Stimulated activated naive CD8-positive, alpha-beta T cell treated with anti-CD3 and anti-CD28 coated beads, Interleukin-15, Interleukin-2, amounts not matched to agents 100 ng/mL and 50 ng/mL, for 24 hours (primary cell): ENCODE results near the gene CDC26.

Experiments
- H3K27ac Mint-ChIP-seq: one replicate; pipeline ENCODE4 v1.8.0; 2021; ENCODE audit warnings: mild to moderate bottlenecking, mixed read lengths
- H3K27me3 Mint-ChIP-seq: one replicate; pipeline ENCODE4 v1.8.0; 2021; ENCODE audit warnings: mixed read lengths
- H3K36me3 Mint-ChIP-seq: one replicate; pipeline ENCODE4 v1.8.0; 2021; ENCODE audit warnings: low read depth, mixed read lengths
- H3K4me1 Mint-ChIP-seq: one replicate; pipeline ENCODE4 v1.8.0; 2021; ENCODE audit warnings: low read depth, mixed read lengths
- H3K4me3 Mint-ChIP-seq: one replicate; pipeline ENCODE4 v1.8.0; 2021; ENCODE audit warnings: mild to moderate bottlenecking, mixed read lengths
- H3K9me3 Mint-ChIP-seq: one replicate; pipeline ENCODE4 v1.8.0; 2021; ENCODE audit warnings: mixed read lengths

The CDC26 gene

GRCh38 chr9:113275157-113276131 is at the start of gene CDC26, which contains the start of gene PRPF4:
CDC26 (minus strand) TSS chr9:113275572; CDS start chr9:113272507, 3,065 bp downstream.
PRPF4 (plus strand) TSS chr9:113275658; CDS start chr9:113275744, 86 bp downstream.
- Mint-ChIP-seq H3K36me3 (peaks cover 50% of the 10 kb centered on the region), H3K4me3 (no peak within 1 kb of the TSS), H3K4me1 (peaks cover 35% of the 10 kb centered on the region), H3K27ac (no peak within 1 kb of the TSS), H3K9me3 (no peaks in the 10 kb centered on the region), H3K27me3 (no peaks in the 10 kb centered on the region)

GRCh38 chr9:113322671-113323070 is 47.3 kb upstream of the CDC26 start:
- no peak overlapping the region for H3K27ac Mint-ChIP-seq
- H3K27me3 Mint-ChIP-seq = no peaks in the 10 kb centered on the region
- H3K9me3 Mint-ChIP-seq = no peaks in the 10 kb centered on the region
- no peak overlapping the region for H3K4me3 Mint-ChIP-seq
- no peaks in the 10 kb centered on the region for H3K36me3 Mint-ChIP-seq
- H3K4me1 Mint-ChIP-seq = no peaks in the 10 kb centered on the region

GRCh38 chr9:113320051-113320450 is 44.7 kb upstream of the CDC26 start:
- no peak overlapping the region for H3K27ac Mint-ChIP-seq
- H3K9me3 Mint-ChIP-seq = no peaks in the 10 kb centered on the region
- H3K4me1 Mint-ChIP-seq = no peaks in the 10 kb centered on the region
- H3K36me3 Mint-ChIP-seq = no peaks in the 10 kb centered on the region
- H3K27me3 Mint-ChIP-seq = no peaks in the 10 kb centered on the region
- H3K4me3 Mint-ChIP-seq = no peak overlapping the region

- Mint-ChIP-seq H3K9me3 (no peaks in the 10 kb centered on the region), H3K4me1 (no peaks in the 10 kb centered on the region), H3K27me3 (no peaks in the 10 kb centered on the region), H3K4me3 (no peak overlapping the region), H3K36me3 (no peaks in the 10 kb centered on the region), H3K27ac (no peak overlapping the region)
These were observed 43.7 kb upstream of the CDC26 start for GRCh38 chr9:113319054-113319453.

- Mint-ChIP-seq H3K9me3 (no peaks in the 10 kb centered on the region), H3K27me3 (no peaks in the 10 kb centered on the region), H3K4me1 (no peaks in the 10 kb centered on the region), H3K27ac (no peak overlapping the region), H3K4me3 (no peak overlapping the region), H3K36me3 (no peaks in the 10 kb centered on the region)
These were observed 42.4 kb upstream of the CDC26 start for GRCh38 chr9:113317777-113318176.

- Mint-ChIP-seq H3K27me3 (no peaks in the 10 kb centered on the region), H3K36me3 (no peaks in the 10 kb centered on the region), H3K4me3 (no peak overlapping the region), H3K9me3 (no peaks in the 10 kb centered on the region), H3K4me1 (no peaks in the 10 kb centered on the region), H3K27ac (no peak overlapping the region)
These were observed 40.7 kb upstream of the CDC26 start for GRCh38 chr9:113316030-113316429.

- Mint-ChIP-seq H3K27ac (no peak overlapping the region), H3K9me3 (no peaks in the 10 kb centered on the region), H3K36me3 (no peaks in the 10 kb centered on the region), H3K4me1 (no peaks in the 10 kb centered on the region), H3K27me3 (no peaks in the 10 kb centered on the region), H3K4me3 (no peak overlapping the region)
These were observed 39.9 kb upstream of the CDC26 start for GRCh38 chr9:113315231-113315630.

- no peaks in the 10 kb centered on the region for H3K36me3 Mint-ChIP-seq
- no peaks in the 10 kb centered on the region for H3K4me1 Mint-ChIP-seq
- no peaks in the 10 kb centered on the region for H3K27me3 Mint-ChIP-seq
- H3K4me3 Mint-ChIP-seq = no peak overlapping the region
- H3K27ac Mint-ChIP-seq = no peak overlapping the region
- H3K9me3 Mint-ChIP-seq = no peaks in the 10 kb centered on the region
These were observed 37.9 kb upstream of the CDC26 start for GRCh38 chr9:113313261-113313660.

- Mint-ChIP-seq H3K4me1 (no peaks in the 10 kb centered on the region), H3K27me3 (no peaks in the 10 kb centered on the region), H3K4me3 (no peak overlapping the region), H3K36me3 (no peaks in the 10 kb centered on the region), H3K9me3 (no peaks in the 10 kb centered on the region), H3K27ac (no peak overlapping the region)
These were observed 36.6 kb upstream of the CDC26 start for GRCh38 chr9:113311961-113312360.

GRCh38 chr9:113310538-113310937 is 35.2 kb upstream of the CDC26 start:
- no peaks in the 10 kb centered on the region for H3K36me3 Mint-ChIP-seq
- no peaks in the 10 kb centered on the region for H3K27me3 Mint-ChIP-seq
- H3K9me3 Mint-ChIP-seq = no peaks in the 10 kb centered on the region
- no peak overlapping the region for H3K27ac Mint-ChIP-seq
- no peak overlapping the region for H3K4me3 Mint-ChIP-seq
- H3K4me1 Mint-ChIP-seq = no peaks in the 10 kb centered on the region

GRCh38 chr9:113309204-113309813 is 33.9 kb upstream of the CDC26 start:
- Mint-ChIP-seq H3K27me3 (no peaks in the 10 kb centered on the region), H3K27ac (no peak overlapping the region), H3K9me3 (no peaks in the 10 kb centered on the region), H3K36me3 (no peaks in the 10 kb centered on the region), H3K4me3 (no peak overlapping the region), H3K4me1 (no peaks in the 10 kb centered on the region)

- H3K4me3 Mint-ChIP-seq = no peak overlapping the region
- no peaks in the 10 kb centered on the region for H3K4me1 Mint-ChIP-seq
- no peak overlapping the region for H3K27ac Mint-ChIP-seq
- H3K36me3 Mint-ChIP-seq = no peaks in the 10 kb centered on the region
- H3K9me3 Mint-ChIP-seq = no peaks in the 10 kb centered on the region
- no peaks in the 10 kb centered on the region for H3K27me3 Mint-ChIP-seq
These were observed 32.1 kb upstream of the CDC26 start for GRCh38 chr9:113307396-113307975.

- H3K9me3 Mint-ChIP-seq = no peaks in the 10 kb centered on the region
These were observed 31.2 kb upstream of the CDC26 start for GRCh38 chr9:113306566-113306965.

GRCh38 chr9:113302792-113303418 is 27.5 kb upstream of the CDC26 start, which contains the start of gene RNF183:
RNF183 (minus strand) TSS chr9:113303376; CDS start chr9:113298184, 5,192 bp downstream.
- Mint-ChIP-seq H3K27ac (no peak within 1 kb of the TSS), H3K36me3 (no peaks in the 10 kb centered on the region), H3K27me3 (no peaks in the 10 kb centered on the region), H3K4me1 (peaks cover 3% of the 10 kb centered on the region), H3K9me3 (no peaks in the 10 kb centered on the region), H3K4me3 (no peak within 1 kb of the TSS)

More at GRCh38 chr9:113306566-113306965, 31.2 kb upstream of the CDC26 start:
- Mint-ChIP-seq H3K27ac (no peak overlapping the region), H3K4me3 (no peak overlapping the region), H3K36me3 (no peaks in the 10 kb centered on the region), H3K4me1 (no peaks in the 10 kb centered on the region), H3K27me3 (no peaks in the 10 kb centered on the region)

GRCh38 chr9:113301548-113301947 is 26.2 kb upstream of the CDC26 start:
- Mint-ChIP-seq H3K4me3 (no peak overlapping the region), H3K4me1 (peaks cover 3% of the 10 kb centered on the region), H3K9me3 (no peaks in the 10 kb centered on the region), H3K27ac (no peak overlapping the region), H3K36me3 (no peaks in the 10 kb centered on the region), H3K27me3 (no peaks in the 10 kb centered on the region)
